OCI-LY7 (cell line): ENCODE measurements around the gene FAM131B.

ENCODE experiments used
- EZH2phosphoT487 ChIP-seq: fragments of 200-600 bp; sonication (generic); IDR thresholded peaks from 2 replicates; pipeline ENCODE4 v1.6.1; 2018; ENCODE audit warnings: low read depth, borderline replicate concordance, mild to moderate bottlenecking, mixed run types, antibody characterized with exemption, low read length, moderate library complexity, mixed read lengths
- TF ChIP-seq, protein P1 (sequence below): fragments of 200-600 bp; sonication (generic); conservative IDR thresholded peaks from 2 replicates; pipeline ENCODE4 v1.5.1; 2014; ENCODE audit warnings: mild to moderate bottlenecking, antibody characterized with exemption, low read length, moderate library complexity, mixed read lengths

- TF ChIP-seq, protein P1, sequence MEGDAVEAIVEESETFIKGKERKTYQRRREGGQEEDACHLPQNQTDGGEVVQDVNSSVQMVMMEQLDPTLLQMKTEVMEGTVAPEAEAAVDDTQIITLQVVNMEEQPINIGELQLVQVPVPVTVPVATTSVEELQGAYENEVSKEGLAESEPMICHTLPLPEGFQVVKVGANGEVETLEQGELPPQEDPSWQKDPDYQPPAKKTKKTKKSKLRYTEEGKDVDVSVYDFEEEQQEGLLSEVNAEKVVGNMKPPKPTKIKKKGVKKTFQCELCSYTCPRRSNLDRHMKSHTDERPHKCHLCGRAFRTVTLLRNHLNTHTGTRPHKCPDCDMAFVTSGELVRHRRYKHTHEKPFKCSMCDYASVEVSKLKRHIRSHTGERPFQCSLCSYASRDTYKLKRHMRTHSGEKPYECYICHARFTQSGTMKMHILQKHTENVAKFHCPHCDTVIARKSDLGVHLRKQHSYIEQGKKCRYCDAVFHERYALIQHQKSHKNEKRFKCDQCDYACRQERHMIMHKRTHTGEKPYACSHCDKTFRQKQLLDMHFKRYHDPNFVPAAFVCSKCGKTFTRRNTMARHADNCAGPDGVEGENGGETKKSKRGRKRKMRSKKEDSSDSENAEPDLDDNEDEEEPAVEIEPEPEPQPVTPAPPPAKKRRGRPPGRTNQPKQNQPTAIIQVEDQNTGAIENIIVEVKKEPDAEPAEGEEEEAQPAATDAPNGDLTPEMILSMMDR = 0 out of 2 replicates have a peak, but pooled peaks have one; percentile 19
- no peak for TF ChIP-seq EZH2phosphoT487
These were observed 46.4 kb upstream of the FAM131B start, which contains the start of gene EPHA1 for GRCh38 chr7:143408686-143409561.
